CD14-positive monocyte (primary cell): ENCODE measurements around the gene SPSB4. TPM values are rescaled to one million over a fixed set of nuclear protein-coding genes. Genes with fewer than 3 reads are reported as not detected.

ENCODE experiments used
- DNase-seq, 3 donors: peaks; one replicate each; pipeline ENCODE4 v3.0.0-alpha.2; 2011 to 2022
- H2AFZ ChIP-seq: 2 replicates; pipeline ENCODE4 v1.6.0; 2012; ENCODE audit warnings: mild to moderate bottlenecking, low read depth, low read length, inconsistent platforms; ENCODE audit not compliant: insufficient read depth, poor library complexity, severe bottlenecking
- H3K27ac ChIP-seq, 2 donors: 1 replicate in 1 of 2; 2 replicates in 1 of 2; pipeline ENCODE4 v1.5.1; 2012 to 2013; ENCODE audit warnings: low read length in 2 of 2, control low read depth in 1 of 2, inconsistent platforms in 1 of 2, low read depth in 1 of 2, mild to moderate bottlenecking in 1 of 2
- H3K27me3 ChIP-seq, 2 donors: one replicate each; pipeline versions ENCODE4 v1.6.0 to v1.6.1; 2011 to 2013; ENCODE audit warnings: low read length in 2 of 2; ENCODE audit not compliant: control insufficient read depth in 2 of 2, insufficient read depth in 2 of 2
- H3K36me3 ChIP-seq, 2 donors: replicated peaks in 1 of 2; 1 replicate in 1 of 2; 2 replicates in 1 of 2; pipeline versions ENCODE4 v1.5.1 to v1.6.1; 2012 to 2013; ENCODE audit warnings: low read length in 2 of 2, control low read depth in 1 of 2, inconsistent platforms in 1 of 2, mild to moderate bottlenecking in 1 of 2; ENCODE audit not compliant: insufficient read depth in 2 of 2, control insufficient read depth in 1 of 2
- H3K4me1 ChIP-seq, 2 donors: 1 replicate in 1 of 2; 2 replicates in 1 of 2; pipeline versions ENCODE4 v1.5.1 to v1.6.1; 2012 to 2013; ENCODE audit warnings: low read length in 2 of 2, control low read depth in 1 of 2, inconsistent platforms in 1 of 2, mild to moderate bottlenecking in 1 of 2, moderate library complexity in 1 of 2; ENCODE audit not compliant: insufficient read depth in 2 of 2, control insufficient read depth in 1 of 2
- H3K4me2 ChIP-seq: replicated peaks from 2 replicates; pipeline ENCODE3; 2012; ENCODE audit warnings: low read length, moderate library complexity, mild to moderate bottlenecking; ENCODE audit not compliant: poor library complexity, severe bottlenecking; ENCODE audit errors: extremely low read depth
- H3K4me3 ChIP-seq, 3 experiments: fragments of 200-600 bp in 1 of 3; sonication (generic) in 1 of 3; replicated peaks in 1 of 3; 1 replicate in 2 of 3; 2 replicates in 1 of 3; pipeline ENCODE4 v1.5.1; 2011 to 2013; ENCODE audit warnings: low read length in 3 of 3, mild to moderate bottlenecking in 3 of 3, control low read depth in 2 of 3, low read depth in 2 of 3, inconsistent platforms in 1 of 3, moderate library complexity in 1 of 3
- H3K79me2 ChIP-seq: 2 replicates; pipeline ENCODE4 v1.6.0; 2012; ENCODE audit warnings: mild to moderate bottlenecking, control low read depth, inconsistent platforms, low read length, moderate library complexity; ENCODE audit not compliant: insufficient read depth
- H3K9ac ChIP-seq: 2 replicates; pipeline ENCODE4 v1.6.0; 2017; ENCODE audit warnings: low read length, mild to moderate bottlenecking; ENCODE audit not compliant: insufficient read depth, poor library complexity, severe bottlenecking
- H3K9me3 ChIP-seq, 2 donors: replicated peaks in 1 of 2; 1 replicate in 1 of 2; 2 replicates in 1 of 2; pipeline versions ENCODE4 v1.5.1 to v1.6.1; 2012 to 2013; ENCODE audit warnings: low read length in 2 of 2, control low read depth in 1 of 2; ENCODE audit not compliant: control insufficient read depth in 1 of 2, insufficient read depth in 1 of 2
- H4K20me1 ChIP-seq: 2 replicates; pipeline ENCODE4 v1.6.0; 2012; ENCODE audit warnings: mild to moderate bottlenecking, low read length, control low read depth, moderate library complexity; ENCODE audit not compliant: insufficient read depth
- H3K27ac Mint-ChIP-seq, 7 donors: one replicate each; pipeline ENCODE4 v1.8.0; 2020; ENCODE audit warnings: mild to moderate bottlenecking in 7 of 7, mixed read lengths in 7 of 7, moderate library complexity in 6 of 7, inconsistent platforms in 2 of 7
- H3K27me3 Mint-ChIP-seq, 3 donors: one replicate each; pipeline ENCODE4 v1.8.0; 2021 to 2022; ENCODE audit warnings: low read depth in 3 of 3, mild to moderate bottlenecking in 3 of 3, mixed read lengths in 3 of 3, moderate library complexity in 3 of 3, inconsistent platforms in 1 of 3
- H3K36me3 Mint-ChIP-seq, 2 donors: one replicate each; pipeline ENCODE4 v1.8.0; 2020; ENCODE audit warnings: mixed read lengths in 2 of 2, inconsistent platforms in 1 of 2, mild to moderate bottlenecking in 1 of 2
- H3K4me1 Mint-ChIP-seq: one replicate; pipeline ENCODE4 v1.8.0; 2020; ENCODE audit warnings: mild to moderate bottlenecking, mixed read lengths
- H3K4me3 Mint-ChIP-seq, 2 donors: one replicate each; pipeline ENCODE4 v1.8.0; 2020; ENCODE audit warnings: mild to moderate bottlenecking in 2 of 2, mixed read lengths in 2 of 2, moderate library complexity in 1 of 2
- H3K9me3 Mint-ChIP-seq, 7 donors: one replicate each; pipeline ENCODE4 v1.8.0; 2020 to 2022; ENCODE audit warnings: mixed read lengths in 7 of 7, mild to moderate bottlenecking in 6 of 7, moderate library complexity in 6 of 7, inconsistent platforms in 2 of 7
- WGBS: methylation state at CpG from one replicate; pipeline ENCODE4 v1.1.5; 2013; ENCODE audit warnings: missing lambda C conversion rate; ENCODE audit not compliant: insufficient coverage; 5-methylcytosine and 5-hydroxymethylcytosine counted together
- intact Hi-C, 2 donors: fragments of 100-400 bp; cut with micrococcal nuclease; formaldehyde crosslinking; loops; one replicate each; pipeline versions ENCODE4 v1.15.0 to v1.15.1; 2023
- polyA plus RNA-seq, 3 donors: library from polyadenylated mRNA; depleted of rRNA in 1 of 3; unstranded in 2 of 3; stranded (reverse) in 1 of 3; fragments of 300-500 nt in 2 of 3; fragments of >200 nt in 1 of 3; fragmentation: Illumina TruSeq in 2 of 3; gene quantifications; 1 replicate in 2 of 3; 2 replicates in 1 of 3; pipeline ENCODE4 v1.2.3, GENCODE V29; 2012 to 2021
- TF ChIP-seq, protein P1 (sequence below): fragments of 200-600 bp; IDR thresholded peaks from one replicate; pipeline ENCODE4 v1.8.0; 2022; ENCODE audit warnings: antibody characterized with exemption, mild to moderate bottlenecking

SPSB4 gene
- polyA plus RNA-seq, 3 donors, result not detected

- no peaks in the 10 kb centered on the region for H3K4me1 ChIP-seq
- H3K9me3 Mint-ChIP-seq, result peaks cover 0 to 2% (median 0%) of the 10 kb centered on the region in 7 donors
- no peak for DNase-seq
- H3K4me3 ChIP-seq, result no peak overlapping the region
- peaks cover 3% of the 10 kb centered on the region for H3K4me1 Mint-ChIP-seq
- peaks cover 0 to 4% (median 0%) of the 10 kb centered on the region in 3 donors for H3K27me3 Mint-ChIP-seq
- no peaks in the 10 kb centered on the region for H3K79me2 ChIP-seq
- no peak overlapping the region for H2AFZ ChIP-seq
- no peaks in the 10 kb centered on the region for H3K36me3 ChIP-seq
- H3K27me3 ChIP-seq, result no peaks in the 10 kb centered on the region
- WGBS, result 97% methylated on average over 3 of the region's 4 CpGs
- H3K4me3 Mint-ChIP-seq, result no peak overlapping the region
- H4K20me1 ChIP-seq, result no peaks in the 10 kb centered on the region
- TF ChIP-seq, protein P1, sequence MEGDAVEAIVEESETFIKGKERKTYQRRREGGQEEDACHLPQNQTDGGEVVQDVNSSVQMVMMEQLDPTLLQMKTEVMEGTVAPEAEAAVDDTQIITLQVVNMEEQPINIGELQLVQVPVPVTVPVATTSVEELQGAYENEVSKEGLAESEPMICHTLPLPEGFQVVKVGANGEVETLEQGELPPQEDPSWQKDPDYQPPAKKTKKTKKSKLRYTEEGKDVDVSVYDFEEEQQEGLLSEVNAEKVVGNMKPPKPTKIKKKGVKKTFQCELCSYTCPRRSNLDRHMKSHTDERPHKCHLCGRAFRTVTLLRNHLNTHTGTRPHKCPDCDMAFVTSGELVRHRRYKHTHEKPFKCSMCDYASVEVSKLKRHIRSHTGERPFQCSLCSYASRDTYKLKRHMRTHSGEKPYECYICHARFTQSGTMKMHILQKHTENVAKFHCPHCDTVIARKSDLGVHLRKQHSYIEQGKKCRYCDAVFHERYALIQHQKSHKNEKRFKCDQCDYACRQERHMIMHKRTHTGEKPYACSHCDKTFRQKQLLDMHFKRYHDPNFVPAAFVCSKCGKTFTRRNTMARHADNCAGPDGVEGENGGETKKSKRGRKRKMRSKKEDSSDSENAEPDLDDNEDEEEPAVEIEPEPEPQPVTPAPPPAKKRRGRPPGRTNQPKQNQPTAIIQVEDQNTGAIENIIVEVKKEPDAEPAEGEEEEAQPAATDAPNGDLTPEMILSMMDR, result no peak
- intact Hi-C loops, result no loop called here
- H3K4me2 ChIP-seq, result no peak overlapping the region
- no peaks in the 10 kb centered on the region for H3K9me3 ChIP-seq
- no peak overlapping the region for H3K27ac ChIP-seq
- no peak overlapping the region for H3K9ac ChIP-seq
- H3K36me3 Mint-ChIP-seq, result no peaks in the 10 kb centered on the region
- H3K27ac Mint-ChIP-seq, result no peak overlapping the region
Observed at GRCh38 chr3:141091426-141091825, 40.3 kb downstream of the SPSB4 start.

DNA sequence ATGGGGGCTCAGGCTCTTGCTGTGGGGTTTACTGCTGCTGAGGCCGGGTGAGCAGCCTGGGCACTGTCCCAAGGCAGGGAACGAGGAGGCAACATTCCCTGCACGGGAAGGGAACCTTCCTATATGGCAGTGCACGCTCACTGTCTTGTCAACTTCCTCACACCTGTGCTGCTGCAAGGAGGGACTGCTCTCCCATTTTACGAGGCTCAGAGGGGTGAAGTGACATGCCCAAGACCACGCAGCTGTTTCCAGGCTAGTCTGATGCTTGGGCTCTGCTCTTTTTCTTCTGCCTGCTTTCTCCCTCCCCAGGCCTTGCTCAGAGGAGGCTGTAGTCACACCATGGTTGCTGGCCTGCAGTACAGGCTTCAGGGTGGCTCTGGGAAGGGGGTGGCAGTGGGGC lies 41.5 kb downstream of the SPSB4 start:
- no peak overlapping the region for H3K4me2 ChIP-seq
- Mint-ChIP-seq H3K4me3 (no peak overlapping the region), H3K4me1 (no peaks in the 10 kb centered on the region), H3K27ac (no peak overlapping the region), H3K27me3 (peaks cover 0 to 4% (median 2%) of the 10 kb centered on the region in 3 donors), H3K9me3 (peaks cover 0 to 7% (median 0%) of the 10 kb centered on the region in 7 donors), H3K36me3 (no peaks in the 10 kb centered on the region)
- TF ChIP-seq, protein P1, result no peak
- no peaks in the 10 kb centered on the region for H3K36me3 ChIP-seq
- no peak for DNase-seq
- WGBS, result 83% methylated on average over 5 of the region's 6 CpGs
- H3K4me1 ChIP-seq, result no peaks in the 10 kb centered on the region
- no peak overlapping the region for H2AFZ ChIP-seq
- H3K9me3 ChIP-seq, result no peaks in the 10 kb centered on the region
- intact Hi-C loops, result no loop called here
- H3K79me2 ChIP-seq, result no peaks in the 10 kb centered on the region
- H3K27ac ChIP-seq, result no peak overlapping the region
- no peaks in the 10 kb centered on the region for H3K27me3 ChIP-seq
- H3K9ac ChIP-seq, result no peak overlapping the region
- H4K20me1 ChIP-seq, result no peaks in the 10 kb centered on the region
- H3K4me3 ChIP-seq, result no peak overlapping the region
